A549 treated with AZD9567 at 1 μM for 4 hours (cell line): ENCODE measurements around the gene TOP3A. TPM values are rescaled to one million over a fixed set of nuclear protein-coding genes. Genes with fewer than 3 reads are reported as not detected.

Source experiments
- total RNA-seq: library from RNA; stranded (reverse); fragments of 200-300 nt; extraction: Qiagen RNA extraction; gene quantifications from 5 replicates; pipeline ENCODE4 v1.2.3, GENCODE V29; 2022; ENCODE audit not compliant: insufficient read depth

The TOP3A gene
- total RNA-seq = 38.4 to 43.9 TPM (median 39.2 TPM) in 5 replicates

GRCh38 chr17:18314731-18315561 lies at the start of gene TOP3A, which contains the start of gene SMCR8:
TSS of gene TOP3A (minus strand) at chr17:18314994. CDS start at chr17:18314778, 216 bp downstream.
TSS of gene SMCR8 (plus strand) at chr17:18315293. CDS start at chr17:18315790, 497 bp downstream.

GRCh38 chr17:18363101-18364049 lies 48.6 kb upstream of the TOP3A start, which contains the start of gene SHMT1:
TSS of gene SHMT1 (minus strand) at chr17:18363550. CDS start at chr17:18355981, 7,569 bp downstream.

GRCh38 chr17:18260332-18261145 lies 54.3 kb downstream of the TOP3A start, which contains the start of gene MIEF2:
TSS of gene MIEF2 (plus strand) at chr17:18260662. CDS start at chr17:18262721, 2,059 bp downstream.

GRCh38 chr17:18258356-18259038 lies 56.3 kb downstream of the TOP3A start, which contains the start of gene FLII:
TSS of gene FLII (minus strand) at chr17:18258738. CDS start at chr17:18258690, 48 bp downstream.

GRCh38 chr17:18225121-18225641 lies 89.6 kb downstream of the TOP3A start, which contains the start of gene LLGL1:
TSS of gene LLGL1 (plus strand) at chr17:18225635. CDS start at chr17:18225683, 48 bp downstream.

Other genes with a start within 250 kb of the TOP3A start
- gene DRG2, start 227.0 kb downstream of the TOP3A start, total RNA-seq = 49.2 to 63.9 TPM (median 52.7 TPM) in 5 replicates
- 0.22 to 0.37 TPM (median 0.30 TPM) in 4 of 5 replicates, not detected in the other for gene MYO15A, start 206.2 kb downstream of the TOP3A start, total RNA-seq
- gene ALKBH5, start 131.2 kb downstream of the TOP3A start, total RNA-seq = 45.9 to 58.9 TPM (median 47.2 TPM) in 5 replicates
- gene LLGL1, start 89.4 kb downstream of the TOP3A start, total RNA-seq = 13.6 to 18.4 TPM (median 16.7 TPM) in 5 replicates
- gene FLII, start 56.3 kb downstream of the TOP3A start, total RNA-seq = 258 to 319 TPM (median 265 TPM) in 5 replicates
- 7.8 to 12.3 TPM (median 11.3 TPM) in 5 replicates for gene MIEF2, start 54.3 kb downstream of the TOP3A start, total RNA-seq
- 13.9 to 15.9 TPM (median 15.4 TPM) in 5 replicates for gene SMCR8, start 299 bp upstream of the TOP3A start, total RNA-seq
- gene SHMT1, start 48.6 kb upstream of the TOP3A start, total RNA-seq = 43.9 to 50.3 TPM (median 48.2 TPM) in 5 replicates
- gene EVPLL, start 62.8 kb upstream of the TOP3A start, total RNA-seq = not detected in 5 replicates
- 0.05 TPM in 1 of 5 replicates, not detected in the others for gene LGALS9C, start 161.8 kb upstream of the TOP3A start, total RNA-seq